Measurements from ENCODE around the gene EME2. TPM values are rescaled to one million over a fixed set of nuclear protein-coding genes. Genes with fewer than 3 reads are reported as not detected.

The EME2 gene, protein sequence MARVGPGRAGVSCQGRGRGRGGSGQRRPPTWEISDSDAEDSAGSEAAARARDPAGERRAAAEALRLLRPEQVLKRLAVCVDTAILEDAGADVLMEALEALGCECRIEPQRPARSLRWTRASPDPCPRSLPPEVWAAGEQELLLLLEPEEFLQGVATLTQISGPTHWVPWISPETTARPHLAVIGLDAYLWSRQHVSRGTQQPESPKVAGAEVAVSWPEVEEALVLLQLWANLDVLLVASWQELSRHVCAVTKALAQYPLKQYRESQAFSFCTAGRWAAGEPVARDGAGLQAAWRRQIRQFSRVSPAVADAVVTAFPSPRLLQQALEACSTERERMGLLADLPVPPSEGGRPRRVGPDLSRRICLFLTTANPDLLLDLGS
- 5.6 TPM for polyA plus RNA-seq (2013, experiment 1 of 2)
- 4.7 TPM for polyA plus RNA-seq (2013, experiment 2 of 2)

DNA sequence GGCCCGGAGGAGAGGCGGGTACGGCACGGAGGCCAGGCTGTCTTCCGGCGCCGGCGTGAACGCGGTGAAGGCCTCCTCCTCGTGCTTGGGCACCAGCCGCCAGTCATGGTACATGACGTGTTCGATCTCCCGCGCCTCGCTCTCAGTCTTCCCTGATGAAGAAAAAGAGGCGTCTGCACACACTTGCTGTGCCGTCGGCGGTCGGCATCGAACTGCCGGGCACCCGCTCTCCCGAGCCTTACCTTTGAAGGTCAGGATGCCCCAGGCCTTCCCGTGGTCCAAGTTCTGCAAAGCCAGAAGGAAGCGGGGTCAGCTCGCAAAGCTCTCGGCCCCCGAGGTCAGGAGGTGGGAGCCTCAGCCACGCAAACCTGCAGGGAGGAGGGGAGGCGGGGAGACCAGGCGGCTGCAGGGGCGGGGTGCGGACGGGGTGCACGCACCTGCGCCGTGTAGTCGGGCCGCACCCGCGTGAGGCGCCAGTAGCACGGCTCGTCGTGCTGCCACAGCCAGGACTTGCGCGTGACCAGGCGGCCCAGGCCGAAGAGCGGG lies at the start of gene EME2:
Gene EME2, plus strand, starts transcription at position 449 of the 546 bp plus-strand sequence. CDS start 418 bp downstream, outside the sequence.
- peak within 1 kb of the TSS; percentile 94 to 98 for H3K18ac ChIP-seq (ENCODE audit: low read depth in 1 of 2, low read length in 2 of 2)
- peak; percentile 56 for DNase-seq
- peak within 1 kb of the TSS; percentile 64 for H3K27ac ChIP-seq (ENCODE audit: low read length, poor library complexity, severe bottlenecking)
- peaks cover 40 to 63% of the 10 kb centered on the region in 2 experiments for H3K36me3 ChIP-seq (ENCODE audit: control insufficient read depth in 1 of 2, insufficient read depth in 2 of 2, low read depth in 1 of 2, low read length in 2 of 2)
- H2BK5ac ChIP-seq (ENCODE audit: low read depth, low read length, poor library complexity, severe bottlenecking), result peak within 1 kb of the TSS; percentile 66
- H2BK15ac ChIP-seq (ENCODE audit: low read depth, poor library complexity, severe bottlenecking), result peak within 1 kb of the TSS; percentile 63
- H4K91ac ChIP-seq (ENCODE audit: low read length), result peak within 1 kb of the TSS; percentile 97
- peak within 1 kb of the TSS; percentile 87 for H3K9ac ChIP-seq (ENCODE audit: low read length)
- H3K9me3 ChIP-seq (ENCODE audit: control insufficient read depth, low read length), result no peaks in the 10 kb centered on the region
- 1% methylated on average over 52 of the region's 53 CpGs for WGBS
- H3K79me1 ChIP-seq (replicated peaks; ENCODE audit: low read length, poor library complexity, severe bottlenecking), result peaks cover 28% of the 10 kb centered on the region
- H4K8ac ChIP-seq (ENCODE audit: low read length), result peak within 1 kb of the TSS; percentile 97
- peak within 1 kb of the TSS; percentile 71 for H2BK120ac ChIP-seq (ENCODE audit: low read depth, low read length)
- H3K4me2 ChIP-seq (ENCODE audit: low read length, poor library complexity, severe bottlenecking), result peak within 1 kb of the TSS; percentile 96
- H2AK5ac ChIP-seq (ENCODE audit: low read length, severe bottlenecking), result no peak within 1 kb of the TSS
- no peaks in the 10 kb centered on the region for H3K27me3 ChIP-seq (ENCODE audit: control insufficient read depth in 1 of 2, insufficient read depth in 1 of 2, low read length in 2 of 2)
- H3K4ac ChIP-seq (ENCODE audit: low read depth in 1 of 2, low read length in 2 of 2), result peak within 1 kb of the TSS; percentile 79 to 95
- H3K4me1 ChIP-seq (ENCODE audit: control insufficient read depth, insufficient read depth, low read depth, low read length), result peaks cover 49% of the 10 kb centered on the region
- H2AFZ ChIP-seq (ENCODE audit: low read depth, low read length), result peak within 1 kb of the TSS; percentile 84
- peak within 1 kb of the TSS in 1 of 2 experiments; percentile 99 for H3K14ac ChIP-seq (ENCODE audit: low read length in 2 of 2)
- H3K23ac ChIP-seq (ENCODE audit: low read length in 2 of 2), result peak within 1 kb of the TSS in 1 of 2 experiments; percentile 99
- H3K4me3 ChIP-seq (ENCODE audit: insufficient read depth in 1 of 2, low read depth in 1 of 2, low read length in 2 of 2), result peak within 1 kb of the TSS; percentile 87 to 92
- peak within 1 kb of the TSS in 1 of 2 experiments; percentile 39 for H2BK12ac ChIP-seq (ENCODE audit: low read length in 2 of 2)

DNA sequence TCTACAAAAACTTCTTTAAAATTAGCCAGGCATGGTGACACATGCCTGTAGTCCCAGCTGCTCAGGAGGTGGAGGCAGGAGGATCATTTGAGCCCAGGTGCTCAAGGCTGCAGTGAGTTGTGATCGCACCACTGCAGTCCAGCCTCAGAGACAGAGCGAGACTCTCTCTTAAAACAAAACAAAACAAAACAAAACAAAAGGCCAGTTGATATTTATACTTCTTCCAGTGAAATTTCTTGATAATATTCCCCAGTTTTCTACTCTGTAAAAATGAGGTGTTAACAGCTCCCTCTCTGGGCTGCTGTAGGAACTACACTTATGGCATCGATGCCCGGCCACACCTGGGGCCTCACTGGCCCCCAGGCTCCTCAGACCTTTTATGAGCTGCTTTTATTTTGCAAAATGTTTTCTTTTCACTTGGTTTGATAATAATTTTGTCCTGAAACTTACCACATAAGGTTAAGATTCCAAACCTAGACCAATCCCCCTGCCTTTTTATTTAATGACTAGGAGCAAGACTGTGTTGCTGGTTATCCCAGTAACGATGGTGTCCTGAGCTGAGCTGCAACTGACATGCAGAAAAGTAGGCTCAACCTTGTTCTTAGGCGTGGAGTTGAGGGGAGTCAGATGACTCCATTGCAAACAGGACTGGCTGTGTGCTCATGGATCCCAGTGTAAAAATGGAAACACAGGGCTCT lies 49.0 kb upstream of the EME2 start:
- no peak overlapping the region for H3K14ac ChIP-seq (ENCODE audit: low read length in 2 of 2)
- H3K4me3 ChIP-seq (ENCODE audit: insufficient read depth in 1 of 2, low read depth in 1 of 2, low read length in 2 of 2), result no peak overlapping the region
- H4K91ac ChIP-seq (ENCODE audit: low read length), result no peak overlapping the region
- no peak overlapping the region for H3K4ac ChIP-seq (ENCODE audit: low read depth in 1 of 2, low read length in 2 of 2)
- peaks cover 36% of the 10 kb centered on the region for H3K79me1 ChIP-seq (replicated peaks; ENCODE audit: low read length, poor library complexity, severe bottlenecking)
- H2AK5ac ChIP-seq (ENCODE audit: low read length, severe bottlenecking), result peak overlapping the region; percentile 17
- DNase-seq, result peak; percentile 56
- H2BK15ac ChIP-seq (ENCODE audit: low read depth, poor library complexity, severe bottlenecking), result peak overlapping the region; percentile 38
- H3K4me2 ChIP-seq (ENCODE audit: low read length, poor library complexity, severe bottlenecking), result no peak overlapping the region
- H2BK120ac ChIP-seq (ENCODE audit: low read depth, low read length), result peak overlapping the region; percentile 62
- H3K27me3 ChIP-seq (ENCODE audit: control insufficient read depth in 1 of 2, insufficient read depth in 1 of 2, low read length in 2 of 2), result no peaks in the 10 kb centered on the region
- no peak overlapping the region for H2BK12ac ChIP-seq (ENCODE audit: low read length in 2 of 2)
- no peak overlapping the region for H2AFZ ChIP-seq (ENCODE audit: low read depth, low read length)
- 55% methylated on average over 5 of the region's 6 CpGs for WGBS
- no peaks in the 10 kb centered on the region for H3K9me3 ChIP-seq (ENCODE audit: control insufficient read depth, low read length)
- H3K9ac ChIP-seq (ENCODE audit: low read length), result peak overlapping the region; percentile 39
- H3K18ac ChIP-seq (ENCODE audit: low read depth in 1 of 2, low read length in 2 of 2), result no peak overlapping the region
- no peak overlapping the region for H4K8ac ChIP-seq (ENCODE audit: low read length)
- no peak overlapping the region for H3K23ac ChIP-seq (ENCODE audit: low read length in 2 of 2)
- H3K27ac ChIP-seq (ENCODE audit: low read length, poor library complexity, severe bottlenecking), result peak overlapping the region; percentile 52
- H3K4me1 ChIP-seq (ENCODE audit: control insufficient read depth, insufficient read depth, low read depth, low read length), result peaks cover 19% of the 10 kb centered on the region
- H3K36me3 ChIP-seq (ENCODE audit: control insufficient read depth in 1 of 2, insufficient read depth in 2 of 2, low read depth in 1 of 2, low read length in 2 of 2), result peaks cover 30 to 38% of the 10 kb centered on the region in 2 experiments
- H2BK5ac ChIP-seq (ENCODE audit: low read depth, low read length, poor library complexity, severe bottlenecking), result no peak overlapping the region

DNA sequence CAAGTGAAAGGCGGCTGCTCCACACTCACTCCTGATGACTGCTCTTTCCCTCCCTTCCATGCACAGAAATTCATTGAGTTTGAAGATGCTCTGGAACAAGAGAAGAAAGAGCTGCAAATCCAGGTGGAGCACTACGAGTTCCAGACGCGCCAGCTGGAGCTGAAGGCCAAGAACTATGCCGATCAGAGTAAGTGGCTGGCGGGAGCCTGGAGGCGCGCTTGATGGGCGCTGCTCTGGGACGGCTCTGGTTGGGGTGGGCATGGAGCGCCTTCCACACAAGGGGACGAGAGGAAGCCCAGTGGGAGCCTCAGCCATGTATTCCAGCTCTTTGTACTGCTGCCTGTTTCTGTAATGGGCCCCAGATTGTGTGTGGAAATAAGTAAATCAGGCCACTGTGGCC lies 48.1 kb upstream of the EME2 start:
- Histone ChIP-seq H4K8ac (ENCODE audit: low read length) (no peak overlapping the region), H3K9ac (ENCODE audit: low read length) (no peak overlapping the region), H2BK120ac (ENCODE audit: low read depth, low read length) (no peak overlapping the region), H4K91ac (ENCODE audit: low read length) (no peak overlapping the region), H2AFZ (ENCODE audit: low read depth, low read length) (no peak overlapping the region), H3K27ac (ENCODE audit: low read length, poor library complexity, severe bottlenecking) (no peak overlapping the region), H2BK5ac (ENCODE audit: low read depth, low read length, poor library complexity, severe bottlenecking) (no peak overlapping the region), H2BK15ac (ENCODE audit: low read depth, poor library complexity, severe bottlenecking) (no peak overlapping the region), H3K4me3 (ENCODE audit: insufficient read depth in 1 of 2, low read depth in 1 of 2, low read length in 2 of 2) (no peak overlapping the region), H3K36me3 (ENCODE audit: control insufficient read depth in 1 of 2, insufficient read depth in 2 of 2, low read depth in 1 of 2, low read length in 2 of 2) (peaks cover 36 to 47% of the 10 kb centered on the region in 2 experiments), H3K9me3 (ENCODE audit: control insufficient read depth, low read length) (no peaks in the 10 kb centered on the region), H3K4me2 (ENCODE audit: low read length, poor library complexity, severe bottlenecking) (no peak overlapping the region), H3K79me1 (replicated peaks; ENCODE audit: low read length, poor library complexity, severe bottlenecking) (peaks cover 41% of the 10 kb centered on the region), H3K23ac (ENCODE audit: low read length in 2 of 2) (no peak overlapping the region), H2BK12ac (ENCODE audit: low read length in 2 of 2) (no peak overlapping the region), H3K4ac (ENCODE audit: low read depth in 1 of 2, low read length in 2 of 2) (no peak overlapping the region), H3K27me3 (ENCODE audit: control insufficient read depth in 1 of 2, insufficient read depth in 1 of 2, low read length in 2 of 2) (no peaks in the 10 kb centered on the region), H3K4me1 (ENCODE audit: control insufficient read depth, insufficient read depth, low read depth, low read length) (peaks cover 15% of the 10 kb centered on the region), H2AK5ac (ENCODE audit: low read length, severe bottlenecking) (no peak overlapping the region), H3K18ac (ENCODE audit: low read depth in 1 of 2, low read length in 2 of 2) (no peak overlapping the region), H3K14ac (ENCODE audit: low read length in 2 of 2) (no peak overlapping the region)
- WGBS, result 93% methylated on average over 12 of the region's 12 CpGs
- DNase-seq, result no peak
